ENCODE data around the gene MTX3. TPM values are rescaled to one million over a fixed set of nuclear protein-coding genes. Genes with fewer than 3 reads are reported as not detected.

MTX3 gene
- total RNA-seq, 4 donors from 2014 or later = 5.6 to 7.9 (median 7.4) TPM

DNA sequence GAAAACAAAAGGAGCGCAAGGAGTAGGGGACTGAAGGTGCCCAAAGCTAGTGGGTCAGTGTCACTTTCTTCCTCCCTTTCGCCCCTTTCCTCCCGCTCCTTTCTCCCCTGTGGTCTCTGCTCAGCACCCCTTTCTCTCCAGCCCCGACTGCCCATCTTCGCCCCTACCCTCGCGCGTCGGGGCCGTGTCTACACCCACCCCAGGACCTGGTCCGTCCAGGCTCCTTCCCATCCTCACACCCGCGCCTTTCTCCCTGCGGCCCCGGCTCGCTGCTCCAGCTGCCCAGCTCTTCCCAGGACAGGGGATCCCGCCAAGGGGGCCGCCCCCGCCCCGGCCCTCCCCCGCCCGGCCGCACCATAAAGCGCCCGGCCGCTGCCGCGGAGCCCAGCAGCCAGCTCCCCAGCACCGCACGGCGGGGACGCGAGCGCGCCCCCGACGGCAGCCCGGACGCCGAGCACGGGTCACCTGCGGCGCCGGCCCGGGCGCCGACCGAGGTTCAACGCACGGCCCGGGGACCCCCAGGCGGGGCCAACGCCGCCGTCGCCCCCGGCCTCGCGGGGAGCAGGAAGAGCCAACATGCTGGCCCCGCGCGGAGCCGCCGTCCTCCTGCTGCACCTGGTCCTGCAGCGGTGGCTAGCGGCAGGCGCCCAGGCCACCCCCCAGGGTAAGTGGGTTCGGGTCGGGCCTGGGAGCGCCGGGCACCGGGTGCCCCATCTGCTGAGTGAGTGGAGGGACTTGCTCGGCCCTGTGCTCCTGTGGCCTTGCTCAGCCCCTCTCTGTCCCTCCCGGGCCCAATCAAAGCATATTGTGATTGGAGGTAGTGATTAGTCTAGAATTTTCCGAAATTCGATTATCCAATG lies 44.1 kb upstream of the MTX3 start, which contains the start of gene THBS4:
Gene THBS4, plus strand, starts transcription at position 387 of the 860 bp plus-strand sequence. Its CDS starts 190 bp downstream, at position 577.
- 13 to 40% methylated on average over 1 to 64 of the region's 76 CpGs for WGBS, 2 donors (ENCODE audit: low coverage in 1 of 2)
- Histone ChIP-seq H3K36me3 (no peaks in the 10 kb centered on the region), H3K4me1 (peaks cover 0 to 4% (median 2%) of the 10 kb centered on the region in 4 donors), H3K27me3 (peaks cover 73% of the 10 kb centered on the region), H3K27ac (no peak within 1 kb of the TSS), H3K9me3 (no peaks in the 10 kb centered on the region), H3K4me3 (peak within 1 kb of the TSS in 2 of 4 donors; percentile 17 to 30)
- in situ Hi-C loops (cut with MboI; ENCODE audit: low pct_ligation_motif_present in 1 of 4, low pct_unique_long_range_greater_than_20kb in 1 of 4, low sequenced_read_pairs in 3 of 4) (no loop called here), intact Hi-C loops (cut with DNase I; ENCODE audit: low total_unique reads) (no loop called here)
- no peak for TF ChIP-seq POLR2A (IDR thresholded peaks at IDR 0.05)
- TF ChIP-seq POLR2AphosphoS5 (IDR thresholded peaks at IDR 0.05) = no peak
- TF ChIP-seq, protein P1, sequence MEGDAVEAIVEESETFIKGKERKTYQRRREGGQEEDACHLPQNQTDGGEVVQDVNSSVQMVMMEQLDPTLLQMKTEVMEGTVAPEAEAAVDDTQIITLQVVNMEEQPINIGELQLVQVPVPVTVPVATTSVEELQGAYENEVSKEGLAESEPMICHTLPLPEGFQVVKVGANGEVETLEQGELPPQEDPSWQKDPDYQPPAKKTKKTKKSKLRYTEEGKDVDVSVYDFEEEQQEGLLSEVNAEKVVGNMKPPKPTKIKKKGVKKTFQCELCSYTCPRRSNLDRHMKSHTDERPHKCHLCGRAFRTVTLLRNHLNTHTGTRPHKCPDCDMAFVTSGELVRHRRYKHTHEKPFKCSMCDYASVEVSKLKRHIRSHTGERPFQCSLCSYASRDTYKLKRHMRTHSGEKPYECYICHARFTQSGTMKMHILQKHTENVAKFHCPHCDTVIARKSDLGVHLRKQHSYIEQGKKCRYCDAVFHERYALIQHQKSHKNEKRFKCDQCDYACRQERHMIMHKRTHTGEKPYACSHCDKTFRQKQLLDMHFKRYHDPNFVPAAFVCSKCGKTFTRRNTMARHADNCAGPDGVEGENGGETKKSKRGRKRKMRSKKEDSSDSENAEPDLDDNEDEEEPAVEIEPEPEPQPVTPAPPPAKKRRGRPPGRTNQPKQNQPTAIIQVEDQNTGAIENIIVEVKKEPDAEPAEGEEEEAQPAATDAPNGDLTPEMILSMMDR (IDR thresholded peaks at IDR 0.05) = no peak
- DNase-seq = no peak

DNA sequence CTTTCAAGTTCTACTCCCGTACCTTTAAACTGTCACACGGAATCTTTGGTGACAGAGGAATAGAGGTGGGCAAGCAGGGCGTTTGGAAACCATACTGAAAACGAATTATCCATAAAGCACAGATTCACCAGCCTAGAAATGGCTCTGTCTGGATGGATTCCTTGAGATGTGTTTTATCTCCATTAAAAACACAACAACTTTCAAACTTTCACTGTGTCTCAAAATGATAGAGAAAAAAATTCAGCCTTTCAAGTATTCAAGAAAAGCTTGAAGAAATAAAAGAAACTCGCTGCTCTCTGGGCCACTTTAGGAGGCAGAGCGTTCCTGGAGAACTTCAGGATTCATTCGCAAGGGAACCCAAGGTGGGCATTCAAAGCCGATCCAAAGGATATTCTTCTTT lies 43.5 kb upstream of the MTX3 start:
- Histone ChIP-seq H3K27ac (no peak overlapping the region), H3K4me3 (peak overlapping the region in 1 of 4 donors; percentile 30), H3K36me3 (no peaks in the 10 kb centered on the region), H3K27me3 (peaks cover 73% of the 10 kb centered on the region), H3K4me1 (peaks cover 0 to 4% (median 2%) of the 10 kb centered on the region in 4 donors), H3K9me3 (no peaks in the 10 kb centered on the region)
- WGBS, 2 donors (ENCODE audit: low coverage in 1 of 2) = 29 to 38% methylated on average over 6 to 8 of the region's 8 CpGs
- no peak for DNase-seq
- in situ Hi-C loops (cut with MboI; ENCODE audit: low pct_ligation_motif_present in 1 of 4, low pct_unique_long_range_greater_than_20kb in 1 of 4, low sequenced_read_pairs in 3 of 4) (no loop called here), intact Hi-C loops (cut with DNase I; ENCODE audit: low total_unique reads) (no loop called here)
- TF ChIP-seq POLR2AphosphoS5 (IDR thresholded peaks at IDR 0.05) (no peak), POLR2A (IDR thresholded peaks at IDR 0.05) (no peak), EP300 (IDR thresholded peaks at IDR 0.05; ENCODE audit: low read depth) (no peak)
- TF ChIP-seq, protein P1 (IDR thresholded peaks at IDR 0.05) = no peak

DNA sequence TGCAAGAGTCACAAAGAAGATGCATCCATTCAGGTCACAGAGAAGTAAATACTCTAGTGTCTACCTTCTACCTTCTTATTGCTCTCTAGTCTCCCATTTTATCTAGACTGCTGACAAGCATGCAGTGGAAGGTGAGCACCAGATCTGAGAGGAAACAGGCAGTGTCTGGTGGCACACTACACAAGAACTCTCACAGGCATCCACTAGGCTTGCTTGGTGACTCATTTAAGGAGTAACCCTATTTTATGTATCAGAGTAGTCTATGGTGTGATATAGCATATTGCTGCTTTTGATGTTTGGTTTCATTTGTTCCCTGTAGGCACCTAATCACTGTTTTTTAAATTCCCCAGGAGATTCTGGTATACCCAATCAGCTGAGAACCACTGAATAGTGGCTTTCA lies 42.5 kb upstream of the MTX3 start:
- in situ Hi-C loops (cut with MboI; ENCODE audit: low pct_ligation_motif_present in 1 of 4, low pct_unique_long_range_greater_than_20kb in 1 of 4, low sequenced_read_pairs in 3 of 4) = no loop called here
- Histone ChIP-seq H3K36me3 (no peaks in the 10 kb centered on the region), H3K27ac (no peak overlapping the region), H3K9me3 (no peaks in the 10 kb centered on the region), H3K4me3 (no peak overlapping the region), H3K27me3 (peaks cover 64% of the 10 kb centered on the region), H3K4me1 (peaks cover 0 to 4% (median 2%) of the 10 kb centered on the region in 4 donors)
- intact Hi-C loops (cut with DNase I; ENCODE audit: low total_unique reads) = no loop called here
- DNase-seq = no peak
- TF ChIP-seq POLR2A (IDR thresholded peaks at IDR 0.05) (no peak), POLR2AphosphoS5 (IDR thresholded peaks at IDR 0.05) (no peak), EP300 (IDR thresholded peaks at IDR 0.05; ENCODE audit: low read depth) (no peak)
- TF ChIP-seq, protein P1 (IDR thresholded peaks at IDR 0.05) = no peak

DNA sequence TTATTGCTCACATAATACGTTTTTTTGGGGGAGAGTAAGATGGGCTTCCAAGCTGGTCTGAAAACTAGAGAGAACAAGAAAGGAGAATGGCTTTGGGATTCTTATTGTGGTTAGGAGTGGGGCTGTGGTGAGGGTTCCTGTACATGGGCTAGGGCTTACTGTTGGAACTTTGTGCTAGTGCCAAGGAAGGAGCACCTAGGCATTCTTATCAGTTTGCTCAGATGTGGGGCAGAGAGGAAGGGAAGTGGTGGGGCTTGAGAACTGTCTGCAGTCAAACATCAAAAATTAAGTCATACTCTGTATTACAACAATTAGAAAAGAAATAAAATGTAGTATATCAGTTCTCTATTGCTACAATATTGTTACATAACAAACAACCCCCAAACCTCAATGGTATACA lies 40.0 kb upstream of the MTX3 start:
- no peak for DNase-seq

More for the DNA sequence above, 40.0 kb upstream of the MTX3 start:
- TF ChIP-seq, protein P1 (IDR thresholded peaks at IDR 0.05) = no peak
- TF ChIP-seq POLR2AphosphoS5 (IDR thresholded peaks at IDR 0.05) (no peak), POLR2A (IDR thresholded peaks at IDR 0.05) (no peak), EP300 (IDR thresholded peaks at IDR 0.05; ENCODE audit: low read depth) (no peak)
- intact Hi-C loops (cut with DNase I; ENCODE audit: low total_unique reads) = no loop called here
- H3K9me3 ChIP-seq = no peaks in the 10 kb centered on the region
- H3K4me1 ChIP-seq = peaks cover 0 to 4% (median 2%) of the 10 kb centered on the region in 4 donors
- in situ Hi-C loops (cut with MboI; ENCODE audit: low pct_ligation_motif_present in 1 of 4, low pct_unique_long_range_greater_than_20kb in 1 of 4, low sequenced_read_pairs in 3 of 4) = no loop called here
- H3K4me3 ChIP-seq = no peak overlapping the region
- no peaks in the 10 kb centered on the region for H3K36me3 ChIP-seq
- 43 to 54% methylated on average over 1 of the region's 1 CpG for WGBS, 2 donors (ENCODE audit: low coverage in 1 of 2)
- no peak overlapping the region for H3K27ac ChIP-seq
- H3K27me3 ChIP-seq = peaks cover 40% of the 10 kb centered on the region
